ENCODE measurements around the gene TMA7B.

DNA sequence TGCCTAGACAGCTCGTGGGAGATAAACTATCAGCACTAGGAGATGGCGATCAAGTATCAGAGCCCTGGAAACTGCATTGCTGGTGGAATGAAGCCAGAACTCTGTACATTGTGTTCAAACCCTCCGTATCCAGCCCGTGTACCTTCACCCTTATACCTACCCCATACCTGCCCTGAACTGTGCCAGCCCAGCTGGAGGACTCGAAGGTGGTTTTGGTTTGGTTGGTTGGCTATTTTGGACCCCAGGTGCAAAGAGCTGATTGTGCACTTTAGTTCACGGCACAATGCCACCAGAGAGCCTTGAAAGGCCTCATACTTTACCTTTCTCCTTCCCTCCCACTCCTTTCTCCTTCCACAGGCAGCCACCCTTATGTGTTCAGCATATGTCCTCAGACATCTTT lies 50.5 kb downstream of the TMA7B start:
- TF ChIP-seq, protein P1, sequence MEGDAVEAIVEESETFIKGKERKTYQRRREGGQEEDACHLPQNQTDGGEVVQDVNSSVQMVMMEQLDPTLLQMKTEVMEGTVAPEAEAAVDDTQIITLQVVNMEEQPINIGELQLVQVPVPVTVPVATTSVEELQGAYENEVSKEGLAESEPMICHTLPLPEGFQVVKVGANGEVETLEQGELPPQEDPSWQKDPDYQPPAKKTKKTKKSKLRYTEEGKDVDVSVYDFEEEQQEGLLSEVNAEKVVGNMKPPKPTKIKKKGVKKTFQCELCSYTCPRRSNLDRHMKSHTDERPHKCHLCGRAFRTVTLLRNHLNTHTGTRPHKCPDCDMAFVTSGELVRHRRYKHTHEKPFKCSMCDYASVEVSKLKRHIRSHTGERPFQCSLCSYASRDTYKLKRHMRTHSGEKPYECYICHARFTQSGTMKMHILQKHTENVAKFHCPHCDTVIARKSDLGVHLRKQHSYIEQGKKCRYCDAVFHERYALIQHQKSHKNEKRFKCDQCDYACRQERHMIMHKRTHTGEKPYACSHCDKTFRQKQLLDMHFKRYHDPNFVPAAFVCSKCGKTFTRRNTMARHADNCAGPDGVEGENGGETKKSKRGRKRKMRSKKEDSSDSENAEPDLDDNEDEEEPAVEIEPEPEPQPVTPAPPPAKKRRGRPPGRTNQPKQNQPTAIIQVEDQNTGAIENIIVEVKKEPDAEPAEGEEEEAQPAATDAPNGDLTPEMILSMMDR (IDR thresholded peaks at IDR 0.05): no peak
- no peak for TF ChIP-seq POLR2AphosphoS5 (IDR thresholded peaks at IDR 0.05)
- no peak for TF ChIP-seq POLR2A (IDR thresholded peaks at IDR 0.05)
- no peak for TF ChIP-seq EP300 (IDR thresholded peaks at IDR 0.05)
